Psoas muscle (tissue), 8 donors: Measurements from ENCODE around the gene OGFOD3. TPM values are rescaled to one million over a fixed set of nuclear protein-coding genes. Genes with fewer than 3 reads are reported as not detected.

Source experiments
- ATAC-seq, 4 donors: fragments of 200-7000 bp; cut with Tn5 transposase; one replicate each; pipeline ENCODE4 v1.9.1; 2020; ENCODE audit warnings: moderate library complexity in 3 of 4, mild to moderate bottlenecking in 2 of 4
- DNase-seq, 2 donors: peaks; one replicate each; pipeline ENCODE4 v3.0.0-alpha.2; 2020
- H3K27ac ChIP-seq: fragments of 200-600 bp; one replicate; pipeline ENCODE4 v1.8.0; 2022
- H3K27me3 ChIP-seq, 3 donors: fragments of 200-600 bp in 1 of 3; one replicate each; pipeline versions ENCODE4 v1.6.1 to v1.8.0; 2013 to 2022; ENCODE audit warnings: low read length in 2 of 3, mild to moderate bottlenecking in 2 of 3, moderate library complexity in 1 of 3; ENCODE audit not compliant: insufficient read depth in 3 of 3
- H3K36me3 ChIP-seq, 2 donors: fragments of 200-600 bp in 1 of 2; one replicate each; pipeline versions ENCODE4 v1.6.1 to v1.8.0; 2013 to 2022; ENCODE audit warnings: low read depth in 1 of 2, mild to moderate bottlenecking in 1 of 2, moderate library complexity in 1 of 2; ENCODE audit not compliant: insufficient read depth in 1 of 2
- H3K4me1 ChIP-seq: fragments of 200-600 bp; one replicate; pipeline ENCODE4 v1.8.0; 2022
- H3K4me3 ChIP-seq: fragments of 200-600 bp; one replicate; pipeline ENCODE4 v1.8.0; 2022; ENCODE audit warnings: mild to moderate bottlenecking
- H3K9me3 ChIP-seq: fragments of 200-600 bp; one replicate; pipeline ENCODE4 v1.8.0; 2022
- WGBS, 3 donors: extraction: QIAGEN DNeasy Blood & Tissue Kit; methylation state at CpG; one replicate each; pipeline versions ENCODE4 v1.1.6 to v1.1.7; 2013; 5-methylcytosine and 5-hydroxymethylcytosine counted together
- intact Hi-C, 2 donors: fragments of 100-400 bp; cut with DNase I; formaldehyde crosslinking; loops; one replicate each; pipeline versions ENCODE4 v1.11.0 to v1.14.2; 2022
- polyA plus RNA-seq, 3 donors: library from polyadenylated mRNA; stranded (reverse); fragments of 200-250 nt; gene quantifications; one replicate each; pipeline ENCODE4 v1.2.3, GENCODE V29; 2013
- total RNA-seq, 4 donors: library from RNA; stranded (reverse); fragmentation: NEBNext Ultra II Directional in 2 of 4; extraction: Animal tissue kit (Norgen Biotek cat#: 25700) in 2 of 4; gene quantifications; one replicate each; pipeline versions ENCODE4 v1.2.1 to v1.2.4, GENCODE V29; 2021 to 2023
- TF ChIP-seq, protein P1 (sequence below): fragments of 200-600 bp; IDR thresholded peaks from one replicate; pipeline ENCODE4 v1.8.0; 2022; ENCODE audit warnings: antibody characterized with exemption
- donor health status: healthy with polysubstance abuse.
- donor health status: DM: no; HTN: no; CAD: no; lungs with moderate emphysema.
- donor health status: Bipolar disorder and iron deficiency.
- donor health status: healthy.
- donor health status: DM: yes; HTN: yes; CAD: no.
- donor health status: DM: no; HTN: no; CAD: no.
- donor health status: DM: no; HTN: no; CAD: no.
- donor health status: DM: yes; HTN: yes; CAD: no.

OGFOD3 gene
- total and polyA plus RNA-seq, 7 donors = 15.5 to 30.4 (median 26.9) TPM

DNA sequence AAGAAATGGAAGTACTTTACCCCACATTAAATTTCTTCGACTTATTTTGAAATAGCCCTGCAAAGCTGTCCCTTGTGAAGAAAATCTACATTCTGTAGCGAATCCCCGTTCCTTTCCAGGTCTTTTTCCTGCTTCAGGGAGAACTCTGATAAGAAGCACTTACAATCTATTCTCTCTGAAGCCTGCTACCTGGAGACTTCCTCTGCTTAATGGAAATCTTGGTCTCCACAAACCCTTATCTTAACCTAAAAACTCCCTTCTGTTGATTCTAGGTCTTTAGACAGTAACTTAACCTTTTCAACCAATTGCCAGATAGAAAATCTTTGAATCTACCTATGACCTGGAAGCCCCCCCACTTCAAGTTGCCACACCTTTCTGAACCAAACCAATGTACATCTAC is 33.8 kb upstream of the OGFOD3 start:
- peak overlapping the region; percentile 84 for H3K27ac ChIP-seq
- intact Hi-C loops = no loop called here
- 92 to 95% (median 94%) methylated on average over 3 of the region's 3 CpGs for WGBS, 3 donors

DNA sequence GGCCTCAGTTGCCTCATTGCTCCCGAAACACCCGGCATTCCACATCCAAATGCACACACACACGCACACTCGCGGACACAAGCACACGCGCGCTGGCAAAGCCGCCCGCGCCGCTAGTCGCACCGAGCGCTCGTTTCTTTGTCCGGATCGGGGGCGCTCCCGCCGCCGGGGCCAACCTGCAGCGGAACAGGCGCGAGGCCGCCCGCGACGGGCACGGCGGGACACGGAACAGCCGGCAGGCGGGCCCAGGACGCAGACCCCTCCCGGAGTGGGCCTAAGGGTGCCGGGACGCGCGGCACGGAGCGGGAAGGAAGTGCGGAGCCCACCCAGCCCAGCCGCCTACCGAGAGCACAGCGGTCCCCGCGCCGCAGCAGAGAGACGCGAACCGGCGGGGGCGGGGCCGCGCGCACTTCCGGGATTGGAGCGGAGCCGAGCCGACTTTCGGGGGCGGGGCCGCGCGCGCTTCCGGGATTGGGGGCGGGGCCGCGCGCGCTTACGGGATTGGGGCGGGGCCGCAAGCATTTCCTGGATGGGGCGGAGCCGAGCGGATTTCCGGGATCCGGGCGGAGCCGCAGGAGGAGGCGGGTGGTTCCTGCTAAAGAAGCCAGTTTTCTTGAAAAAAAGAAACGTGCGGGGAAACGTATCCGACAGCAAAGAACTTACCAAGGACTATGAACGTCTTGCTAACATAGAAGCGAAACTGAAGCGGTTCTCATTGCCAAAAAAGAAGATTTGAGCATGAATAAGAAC is 32.1 kb upstream of the OGFOD3 start, which contains the start of gene CYBC1:
Gene CYBC1 (minus strand): TSS at position 396 of the 750 bp plus-strand sequence. CDS start 1,498 bp downstream, outside the sequence.
- Histone ChIP-seq H3K4me3 (peak within 1 kb of the TSS; percentile 77), H3K9me3 (no peaks in the 10 kb centered on the region), H3K27me3 (no peaks in the 10 kb centered on the region), H3K4me1 (peaks cover 10% of the 10 kb centered on the region), H3K36me3 (peaks cover 0 to 4% of the 10 kb centered on the region in 2 donors), H3K27ac (peak within 1 kb of the TSS; percentile 84)
- DNase-seq (peak; percentile 93 to 96), ATAC-seq (peak; percentile 95 to 97 (median 96))
- intact Hi-C loops = no loop called here
- 0% methylated on average over 72 to 91 of the region's 91 CpGs for WGBS, 3 donors
- TF ChIP-seq, protein P1, sequence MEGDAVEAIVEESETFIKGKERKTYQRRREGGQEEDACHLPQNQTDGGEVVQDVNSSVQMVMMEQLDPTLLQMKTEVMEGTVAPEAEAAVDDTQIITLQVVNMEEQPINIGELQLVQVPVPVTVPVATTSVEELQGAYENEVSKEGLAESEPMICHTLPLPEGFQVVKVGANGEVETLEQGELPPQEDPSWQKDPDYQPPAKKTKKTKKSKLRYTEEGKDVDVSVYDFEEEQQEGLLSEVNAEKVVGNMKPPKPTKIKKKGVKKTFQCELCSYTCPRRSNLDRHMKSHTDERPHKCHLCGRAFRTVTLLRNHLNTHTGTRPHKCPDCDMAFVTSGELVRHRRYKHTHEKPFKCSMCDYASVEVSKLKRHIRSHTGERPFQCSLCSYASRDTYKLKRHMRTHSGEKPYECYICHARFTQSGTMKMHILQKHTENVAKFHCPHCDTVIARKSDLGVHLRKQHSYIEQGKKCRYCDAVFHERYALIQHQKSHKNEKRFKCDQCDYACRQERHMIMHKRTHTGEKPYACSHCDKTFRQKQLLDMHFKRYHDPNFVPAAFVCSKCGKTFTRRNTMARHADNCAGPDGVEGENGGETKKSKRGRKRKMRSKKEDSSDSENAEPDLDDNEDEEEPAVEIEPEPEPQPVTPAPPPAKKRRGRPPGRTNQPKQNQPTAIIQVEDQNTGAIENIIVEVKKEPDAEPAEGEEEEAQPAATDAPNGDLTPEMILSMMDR = no peak

More for the DNA sequence above, 33.8 kb upstream of the OGFOD3 start:
- ATAC-seq (no peak), DNase-seq (no peak)
- Histone ChIP-seq H3K36me3 (peaks cover 0 to 4% of the 10 kb centered on the region in 2 donors), H3K4me1 (peaks cover 7% of the 10 kb centered on the region), H3K4me3 (no peak overlapping the region), H3K27me3 (no peaks in the 10 kb centered on the region), H3K9me3 (no peaks in the 10 kb centered on the region)
- TF ChIP-seq, protein P1 = no peak

DNA sequence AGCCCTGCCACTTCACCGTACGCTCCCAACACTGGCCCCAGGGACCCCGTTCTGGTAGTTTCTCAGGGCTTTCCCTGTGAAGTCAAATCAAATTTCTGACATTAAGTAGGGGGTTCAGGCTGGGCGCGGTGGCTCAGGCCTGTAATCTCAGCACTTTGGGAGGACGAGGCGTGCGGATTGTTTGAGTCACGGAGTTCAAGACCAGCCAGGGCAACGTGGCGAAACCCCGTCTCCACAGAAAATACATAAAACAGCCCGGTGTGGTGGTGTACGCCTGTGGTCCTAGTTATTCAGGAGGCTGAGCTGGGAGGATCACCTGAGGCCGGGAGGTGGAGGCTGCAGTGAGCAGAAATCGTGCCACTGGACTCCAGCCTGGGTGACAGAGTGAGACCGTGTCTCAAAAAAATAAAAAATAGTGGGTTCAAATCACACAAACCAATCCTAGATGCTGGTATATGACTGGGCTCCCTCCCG is 31.5 kb upstream of the OGFOD3 start:
- peak in 3 of 4 donors; percentile 3 to 11 (median 7) for ATAC-seq
- 47 to 56% (median 51%) methylated on average over 18 of the region's 18 CpGs for WGBS, 3 donors
- DNase-seq = no peak
- no peaks in the 10 kb centered on the region for H3K9me3 ChIP-seq
- peak overlapping the region; percentile 77 for H3K4me3 ChIP-seq
- intact Hi-C loops = no loop called here
- H3K36me3 ChIP-seq = peaks cover 0 to 6% of the 10 kb centered on the region in 2 donors
- no peaks in the 10 kb centered on the region for H3K27me3 ChIP-seq
- H3K4me1 ChIP-seq = peaks cover 11% of the 10 kb centered on the region
- H3K27ac ChIP-seq = peak overlapping the region; percentile 84
- TF ChIP-seq, protein P1 = no peak

DNA sequence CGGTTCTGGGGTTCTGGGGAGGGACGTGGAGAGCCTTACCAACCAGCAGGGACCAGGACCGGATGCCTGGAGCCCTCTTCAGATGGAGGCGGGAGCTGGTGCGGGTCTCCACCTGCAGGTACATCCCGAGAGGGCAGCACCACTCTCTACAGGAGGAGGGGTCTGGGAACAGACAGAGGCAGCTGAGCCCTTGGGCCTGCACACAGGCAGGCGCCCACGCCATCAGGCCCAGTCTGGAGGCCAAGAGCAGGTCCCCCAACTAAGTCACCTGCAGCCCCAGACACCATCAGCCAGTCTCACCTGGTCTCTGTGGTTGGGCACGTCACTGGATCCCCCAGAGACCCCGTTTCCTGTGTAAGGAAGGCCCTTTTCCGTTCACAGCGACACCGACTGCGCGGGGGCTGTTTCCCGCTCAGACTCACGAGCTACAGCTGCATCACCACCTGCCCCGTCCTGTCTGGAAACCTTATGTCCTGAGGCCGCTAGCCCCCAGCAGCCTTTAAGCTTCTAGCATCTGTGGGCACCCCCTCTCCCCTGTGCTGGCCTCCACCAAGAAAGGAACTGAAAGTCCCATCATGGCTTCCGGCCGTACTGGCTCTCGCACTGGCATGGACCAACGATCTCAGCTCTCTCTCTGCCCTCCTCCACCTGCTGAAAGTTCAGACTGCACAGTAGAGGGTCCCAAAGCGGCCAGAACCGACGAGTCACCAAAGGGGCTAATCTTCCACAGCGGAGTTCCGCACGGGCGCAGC is 30.9 kb upstream of the OGFOD3 start:
- ATAC-seq = no peak
- WGBS, 3 donors = 65 to 72% (median 71%) methylated on average over 30 of the region's 30 CpGs
- TF ChIP-seq, protein P1 = no peak
- H3K4me3 ChIP-seq = peak overlapping the region; percentile 77
- H3K27me3 ChIP-seq = no peaks in the 10 kb centered on the region
- intact Hi-C loops = no loop called here
- no peak for DNase-seq
- peak overlapping the region; percentile 84 for H3K27ac ChIP-seq
- peaks cover 0 to 12% of the 10 kb centered on the region in 2 donors for H3K36me3 ChIP-seq
- peaks cover 11% of the 10 kb centered on the region for H3K4me1 ChIP-seq
- H3K9me3 ChIP-seq = no peaks in the 10 kb centered on the region
